ENCODE measurements around the gene SPIRE1. TPM values are rescaled to one million over a fixed set of nuclear protein-coding genes. Genes with fewer than 3 reads are reported as not detected.
A peak's percentile ranks its signal among the peaks of the same experiment; 100 is the strongest.
"Not testable (repeated sequence)": the region's sequence is repeated elsewhere in the genome, so short reads cannot be mapped to it uniquely, and the experiment has no call there.

SPIRE1 gene
- total and polyA plus RNA-seq, 4 donors, result 46.9 to 64.2 (median 56.3) TPM

DNA sequence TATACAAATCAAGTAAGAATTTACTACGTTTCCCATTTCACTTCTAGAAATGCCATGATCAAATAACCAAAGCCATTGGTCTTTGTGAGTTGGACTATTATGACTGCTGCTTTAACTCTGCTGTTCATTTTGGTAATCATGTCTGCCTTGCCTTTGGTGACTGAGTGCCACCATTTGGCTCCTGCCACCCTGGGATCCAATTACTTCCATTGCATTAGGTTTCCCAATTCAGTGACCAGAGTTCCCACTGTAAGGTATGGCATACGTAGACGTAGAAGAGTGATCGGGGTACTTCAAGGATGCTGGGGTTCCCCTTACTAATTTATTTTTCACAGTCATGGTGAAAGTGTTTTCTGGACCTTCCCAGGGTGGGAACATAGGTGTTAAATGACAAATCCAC lies 90.1 kb downstream of the SPIRE1 start:
- no peak overlapping the region for H3K4me3 ChIP-seq (ENCODE audit: low read depth, low read length)
- peaks cover 4% of the 10 kb centered on the region for H3K9me3 ChIP-seq (ENCODE audit: control insufficient read depth, insufficient read depth, low read length)
- no peak overlapping the region for H3K27ac ChIP-seq (ENCODE audit: low read depth, low read length)
- no peaks in the 10 kb centered on the region for H3K4me1 ChIP-seq (ENCODE audit: control insufficient read depth, insufficient read depth, low read length)
- no peak for DNase-seq (ENCODE audit: low read depth in 4 of 6, low spot score in 6 of 6)
- no peaks in the 10 kb centered on the region for H3K36me3 ChIP-seq (ENCODE audit: control insufficient read depth, insufficient read depth, low read length)
- no CpG with 5 or more reads among the region's 4 CpGs for WGBS (ENCODE audit: insufficient coverage)
- no peaks in the 10 kb centered on the region for H3K27me3 ChIP-seq (ENCODE audit: control insufficient read depth, insufficient read depth, low read length)

DNA sequence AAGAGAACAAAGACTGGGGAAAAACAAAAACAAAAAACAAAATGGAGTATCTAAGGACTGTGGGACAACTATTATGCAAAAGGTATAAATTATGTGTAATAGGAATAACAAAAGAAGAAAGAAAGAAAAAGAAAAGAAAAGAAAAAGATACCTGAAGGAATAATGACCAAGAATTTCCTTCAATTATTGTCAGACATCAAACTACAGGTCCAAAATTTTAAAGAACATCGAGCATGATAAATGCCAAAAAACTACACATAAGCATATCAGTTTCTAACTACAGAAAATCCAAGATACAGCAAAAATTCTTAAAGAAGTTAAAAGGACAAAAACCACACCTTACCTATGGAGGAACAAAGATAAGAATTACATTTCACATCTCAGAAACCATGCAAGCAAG lies 93.0 kb downstream of the SPIRE1 start:
- H3K36me3 ChIP-seq (ENCODE audit: control insufficient read depth, insufficient read depth, low read length), result no peaks in the 10 kb centered on the region
- peaks cover 4% of the 10 kb centered on the region for H3K9me3 ChIP-seq (ENCODE audit: control insufficient read depth, insufficient read depth, low read length)
- DNase-seq (ENCODE audit: low read depth in 4 of 6, low spot score in 6 of 6), result no peak
- no peaks in the 10 kb centered on the region for H3K27me3 ChIP-seq (ENCODE audit: control insufficient read depth, insufficient read depth, low read length)
- no peak overlapping the region for H3K4me3 ChIP-seq (ENCODE audit: low read depth, low read length)
- H3K4me1 ChIP-seq (ENCODE audit: control insufficient read depth, insufficient read depth, low read length), result no peaks in the 10 kb centered on the region
- 100% methylated on average over 1 of the region's 1 CpG for WGBS (ENCODE audit: insufficient coverage)
- no peak overlapping the region for H3K27ac ChIP-seq (ENCODE audit: low read depth, low read length)

DNA sequence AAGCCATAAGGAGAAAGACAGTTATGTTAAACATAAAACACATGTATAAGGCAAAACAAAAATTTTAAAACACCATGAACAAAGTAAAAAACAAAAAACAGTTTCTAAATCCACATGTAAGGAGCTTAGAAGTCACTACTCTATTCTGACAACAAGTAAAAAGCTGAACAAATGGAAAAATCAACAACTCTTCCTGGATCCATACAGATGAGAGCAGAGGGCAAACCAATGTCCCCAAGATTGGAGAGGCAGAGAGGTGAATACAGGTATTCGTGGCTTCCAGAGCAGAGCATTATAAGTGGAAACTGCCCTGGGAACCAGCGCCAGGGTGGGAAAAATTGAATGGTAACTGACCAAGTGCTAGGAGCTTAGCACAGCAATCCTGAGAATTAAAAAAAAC lies 93.5 kb downstream of the SPIRE1 start:
- no peak for DNase-seq (ENCODE audit: low read depth in 4 of 6, low spot score in 6 of 6)
- peaks cover 4% of the 10 kb centered on the region for H3K9me3 ChIP-seq (ENCODE audit: control insufficient read depth, insufficient read depth, low read length)
- no peak overlapping the region for H3K27ac ChIP-seq (ENCODE audit: low read depth, low read length)
- H3K36me3 ChIP-seq (ENCODE audit: control insufficient read depth, insufficient read depth, low read length), result peaks cover under 1% of the 10 kb centered on the region
- WGBS (ENCODE audit: insufficient coverage), result 94% methylated on average over 2 of the region's 2 CpGs
- no peaks in the 10 kb centered on the region for H3K4me1 ChIP-seq (ENCODE audit: control insufficient read depth, insufficient read depth, low read length)
- no peak overlapping the region for H3K4me3 ChIP-seq (ENCODE audit: low read depth, low read length)
- no peaks in the 10 kb centered on the region for H3K27me3 ChIP-seq (ENCODE audit: control insufficient read depth, insufficient read depth, low read length)

DNA sequence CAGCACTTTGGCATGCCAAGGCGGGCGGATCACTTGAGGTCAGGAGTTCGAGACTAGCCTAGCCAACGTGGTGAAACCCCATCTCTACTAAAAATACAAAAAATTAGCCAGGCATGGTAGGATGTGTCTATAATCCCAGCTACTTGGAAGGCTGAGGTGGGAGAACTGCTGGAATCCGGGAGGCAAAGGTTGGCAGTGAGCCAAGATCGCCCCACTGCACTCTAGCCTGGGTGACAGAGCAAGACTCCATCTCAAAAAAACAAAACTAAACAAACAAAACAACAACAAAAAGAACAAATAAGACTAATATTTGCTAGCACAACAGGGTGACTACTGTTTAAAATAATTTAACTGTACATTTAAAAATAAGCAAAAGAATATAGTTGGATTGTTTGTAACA lies 97.3 kb downstream of the SPIRE1 start:
- H3K36me3 ChIP-seq (ENCODE audit: control insufficient read depth, insufficient read depth, low read length), result peaks cover 11% of the 10 kb centered on the region
- not testable (repeated sequence) for H3K27ac ChIP-seq (ENCODE audit: low read depth, low read length); H3K9me3 ChIP-seq (ENCODE audit: control insufficient read depth, insufficient read depth, low read length); H3K27me3 ChIP-seq (ENCODE audit: control insufficient read depth, insufficient read depth, low read length); H3K4me1 ChIP-seq (ENCODE audit: control insufficient read depth, insufficient read depth, low read length); H3K4me3 ChIP-seq (ENCODE audit: low read depth, low read length); DNase-seq (ENCODE audit: low read depth in 4 of 6, low spot score in 6 of 6)
- WGBS (ENCODE audit: insufficient coverage), result 90% methylated on average over 2 of the region's 6 CpGs

DNA sequence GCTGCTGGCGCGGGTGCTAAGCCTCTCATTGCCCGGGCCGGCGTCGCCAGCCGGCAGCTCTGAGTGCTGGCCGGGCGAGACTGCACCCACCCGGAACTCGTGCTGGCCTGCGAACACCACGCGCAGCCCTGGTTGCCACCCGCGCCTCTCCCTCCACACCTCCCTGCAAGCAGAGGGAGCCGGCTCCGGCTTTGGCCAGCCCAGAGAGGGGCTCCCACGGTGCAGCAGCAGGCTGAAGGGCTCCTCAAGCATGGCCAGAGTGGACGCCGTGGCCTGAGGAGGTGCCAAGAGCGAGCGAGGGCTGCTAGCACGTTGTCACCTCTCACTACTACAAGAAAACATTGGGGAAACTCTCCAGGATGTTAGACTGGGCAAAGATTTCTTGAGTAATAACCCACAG lies 98.6 kb downstream of the SPIRE1 start:
- WGBS (ENCODE audit: insufficient coverage), result 94% methylated on average over 20 of the region's 24 CpGs
- no peak for DNase-seq (ENCODE audit: low read depth in 4 of 6, low spot score in 6 of 6)
- no peak overlapping the region for H3K27ac ChIP-seq (ENCODE audit: low read depth, low read length)
- peaks cover 2% of the 10 kb centered on the region for H3K9me3 ChIP-seq (ENCODE audit: control insufficient read depth, insufficient read depth, low read length)
- no peak overlapping the region for H3K4me3 ChIP-seq (ENCODE audit: low read depth, low read length)
- H3K36me3 ChIP-seq (ENCODE audit: control insufficient read depth, insufficient read depth, low read length), result peaks cover 11% of the 10 kb centered on the region
- H3K27me3 ChIP-seq (ENCODE audit: control insufficient read depth, insufficient read depth, low read length), result no peaks in the 10 kb centered on the region
- H3K4me1 ChIP-seq (ENCODE audit: control insufficient read depth, insufficient read depth, low read length), result no peaks in the 10 kb centered on the region

DNA sequence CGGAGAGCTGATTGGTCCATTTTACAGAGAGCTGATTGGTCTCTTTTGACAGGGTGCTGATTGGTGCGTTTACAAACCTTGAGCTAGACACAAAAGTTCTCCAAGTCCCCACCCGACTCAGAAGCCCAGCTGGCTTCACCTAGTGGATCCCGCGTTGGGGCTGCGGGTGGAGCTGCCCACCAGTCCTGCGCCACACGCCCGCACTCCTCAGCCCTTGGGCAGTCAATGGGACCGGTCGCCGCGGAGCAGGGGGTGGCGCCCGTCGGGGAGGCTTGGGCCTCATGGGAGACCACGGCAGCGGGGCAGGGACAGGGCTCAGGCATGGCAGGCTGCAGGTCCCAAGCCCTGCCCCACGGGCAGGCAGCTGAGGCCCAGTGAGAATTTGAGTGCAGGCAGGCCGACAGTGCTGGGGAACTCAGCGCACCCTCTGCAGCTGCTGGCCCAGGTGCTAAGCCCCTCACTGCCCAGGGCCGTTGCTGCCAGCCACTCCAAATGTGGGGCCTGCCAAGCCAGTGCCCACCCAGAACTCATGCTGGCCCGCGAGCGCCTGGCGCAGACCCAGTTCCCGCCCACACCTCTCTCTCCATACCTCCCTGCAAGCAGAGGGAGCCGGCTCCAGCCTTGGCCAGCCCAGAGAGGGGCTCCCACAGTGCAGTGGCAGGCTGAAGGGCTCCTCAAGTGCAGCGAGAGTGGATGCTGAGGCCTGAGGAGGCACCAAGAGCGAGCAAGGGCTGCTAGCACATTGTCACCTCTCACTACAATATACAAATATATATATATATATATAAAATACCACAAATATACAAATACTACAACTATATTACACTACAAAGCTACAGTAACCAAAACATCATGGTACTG lies 100.7 kb downstream of the SPIRE1 start:
- Histone ChIP-seq H3K4me1 (ENCODE audit: control insufficient read depth, insufficient read depth, low read length) (peaks cover 11% of the 10 kb centered on the region), H3K27me3 (ENCODE audit: control insufficient read depth, insufficient read depth, low read length) (no peaks in the 10 kb centered on the region), H3K9me3 (ENCODE audit: control insufficient read depth, insufficient read depth, low read length) (peaks cover 4% of the 10 kb centered on the region), H3K36me3 (ENCODE audit: control insufficient read depth, insufficient read depth, low read length) (peaks cover 11% of the 10 kb centered on the region), H3K4me3 (ENCODE audit: low read depth, low read length) (no peak overlapping the region), H3K27ac (ENCODE audit: low read depth, low read length) (no peak overlapping the region)
- over 99% methylated on average over 27 of the region's 30 CpGs for WGBS (ENCODE audit: insufficient coverage)
- no peak for DNase-seq (ENCODE audit: low read depth in 4 of 6, low spot score in 6 of 6)

DNA sequence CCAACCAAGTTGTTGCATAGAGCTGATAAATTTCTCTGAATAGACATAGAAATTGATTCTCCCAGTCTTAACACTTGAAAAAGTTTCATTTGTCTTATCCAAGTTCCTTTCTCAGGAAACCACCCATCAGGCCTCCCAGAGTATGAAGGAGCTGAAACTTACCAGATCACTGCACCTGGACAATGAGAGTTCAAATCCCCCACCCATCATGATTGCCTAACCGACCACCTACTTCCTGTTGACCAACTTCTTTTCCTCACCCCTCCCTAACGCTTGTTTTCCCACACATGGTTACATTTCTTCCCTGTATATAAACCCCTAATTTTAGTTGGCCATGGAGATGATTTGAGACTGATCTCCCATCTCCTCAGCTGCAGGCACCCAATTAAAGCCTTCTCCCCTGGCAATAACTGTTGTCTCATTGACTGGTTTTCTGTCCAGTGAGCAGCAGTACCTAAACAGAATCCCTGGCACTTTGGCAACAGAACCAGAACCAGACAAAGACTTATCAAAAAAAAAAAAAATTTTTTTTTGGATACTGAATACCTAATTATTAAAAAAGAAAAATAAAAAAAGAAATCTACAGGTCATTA lies 103.0 kb downstream of the SPIRE1 start:
- Histone ChIP-seq H3K9me3 (ENCODE audit: control insufficient read depth, insufficient read depth, low read length) (peaks cover 4% of the 10 kb centered on the region), H3K4me3 (ENCODE audit: low read depth, low read length) (no peak overlapping the region), H3K36me3 (ENCODE audit: control insufficient read depth, insufficient read depth, low read length) (peaks cover 11% of the 10 kb centered on the region), H3K27ac (ENCODE audit: low read depth, low read length) (no peak overlapping the region), H3K4me1 (ENCODE audit: control insufficient read depth, insufficient read depth, low read length) (peaks cover 19% of the 10 kb centered on the region), H3K27me3 (ENCODE audit: control insufficient read depth, insufficient read depth, low read length) (no peaks in the 10 kb centered on the region)
- no peak for DNase-seq (ENCODE audit: low read depth in 4 of 6, low spot score in 6 of 6)
- WGBS (ENCODE audit: insufficient coverage), result no CpG with 5 or more reads among the region's 2 CpGs

DNA sequence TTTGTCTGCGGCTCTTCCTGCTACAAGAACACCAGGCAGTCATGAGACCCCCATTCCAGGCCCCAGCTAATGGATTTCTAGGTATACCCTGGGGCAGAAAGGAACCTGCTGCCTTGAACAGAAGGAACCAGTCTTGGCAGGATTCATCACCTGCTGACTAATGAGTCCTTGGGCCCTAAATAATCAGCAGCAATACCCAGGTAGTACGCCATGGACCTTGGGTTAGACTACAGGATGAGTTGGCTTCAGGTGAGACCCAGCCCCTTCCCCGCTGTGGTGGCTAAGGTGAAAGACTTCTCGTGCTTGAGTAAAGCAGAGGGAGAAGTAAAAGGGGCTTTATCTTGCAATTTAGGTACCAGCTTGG lies 105.0 kb downstream of the SPIRE1 start:
- peaks cover 19% of the 10 kb centered on the region for H3K4me1 ChIP-seq (ENCODE audit: control insufficient read depth, insufficient read depth, low read length)
- no peaks in the 10 kb centered on the region for H3K27me3 ChIP-seq (ENCODE audit: control insufficient read depth, insufficient read depth, low read length)
- 80% methylated on average over 4 of the region's 4 CpGs for WGBS (ENCODE audit: insufficient coverage)
- H3K36me3 ChIP-seq (ENCODE audit: control insufficient read depth, insufficient read depth, low read length), result peaks cover 6% of the 10 kb centered on the region
- no peak overlapping the region for H3K27ac ChIP-seq (ENCODE audit: low read depth, low read length)
- H3K9me3 ChIP-seq (ENCODE audit: control insufficient read depth, insufficient read depth, low read length), result peaks cover 4% of the 10 kb centered on the region
- H3K4me3 ChIP-seq (ENCODE audit: low read depth, low read length), result no peak overlapping the region
- no peak for DNase-seq (ENCODE audit: low read depth in 4 of 6, low spot score in 6 of 6)

DNA sequence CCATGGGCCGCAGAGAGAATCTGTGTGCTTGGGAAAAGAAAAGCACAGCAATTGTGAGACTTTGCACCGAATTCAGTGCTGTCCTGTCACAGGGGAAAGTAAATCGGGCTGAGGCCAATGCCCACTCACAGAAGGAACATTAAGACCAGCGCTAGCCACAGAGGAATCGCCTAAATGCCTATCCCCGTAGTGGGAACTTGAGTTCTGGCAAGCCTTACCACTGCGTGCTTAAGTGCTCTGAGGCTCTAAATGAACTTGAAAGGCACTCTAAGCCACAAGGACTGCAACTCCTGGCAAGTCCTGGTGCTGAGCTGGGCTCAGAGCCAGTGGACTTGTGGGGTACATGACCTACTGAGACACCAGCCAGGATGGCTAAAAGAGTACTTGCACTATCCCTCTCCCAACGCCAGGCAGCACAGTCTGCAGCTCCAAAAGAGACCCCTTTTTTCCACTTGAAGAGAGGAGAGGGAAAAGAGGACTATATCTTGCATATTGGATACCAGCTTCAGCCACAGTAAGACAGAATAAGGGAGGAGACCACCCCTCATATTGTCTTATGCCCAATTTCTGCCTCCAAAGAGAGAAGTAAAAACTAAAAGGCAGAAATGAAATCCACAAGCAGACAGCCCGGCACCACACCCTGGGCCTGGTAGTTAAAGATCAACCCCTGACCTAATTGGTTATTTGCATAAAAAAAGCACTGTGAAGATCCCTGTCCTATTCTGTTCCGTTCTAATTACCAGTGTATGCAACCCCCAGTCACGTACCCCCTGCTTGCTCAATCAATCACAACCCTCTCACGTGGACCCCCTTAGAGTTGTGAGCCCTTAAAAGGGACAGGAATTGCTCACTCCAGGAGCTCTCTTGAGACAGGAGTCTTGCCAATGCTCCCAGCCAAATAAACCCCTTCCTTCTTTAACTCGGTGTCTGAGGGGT lies 105.7 kb downstream of the SPIRE1 start:
- peak; percentile 51 to 88 (median 56) for DNase-seq (ENCODE audit: low read depth in 4 of 6, low spot score in 6 of 6)
- H3K4me3 ChIP-seq (ENCODE audit: low read depth, low read length); H3K9me3 ChIP-seq (ENCODE audit: control insufficient read depth, insufficient read depth, low read length); H3K36me3 ChIP-seq (ENCODE audit: control insufficient read depth, insufficient read depth, low read length); H3K27me3 ChIP-seq (ENCODE audit: control insufficient read depth, insufficient read depth, low read length): not testable (repeated sequence)
- WGBS (ENCODE audit: insufficient coverage), result 46% methylated on average over 9 of the region's 13 CpGs
- peaks cover 22% of the 10 kb centered on the region for H3K4me1 ChIP-seq (ENCODE audit: control insufficient read depth, insufficient read depth, low read length)
- H3K27ac ChIP-seq (ENCODE audit: low read depth, low read length), result peak overlapping the region; percentile 45

Measured in spinal cord (tissue), 10 donors.